ENCODE measurements around the gene ANKRD9.
"Not testable (repeated sequence)": the region's sequence is repeated elsewhere in the genome, so short reads cannot be mapped to it uniquely, and the experiment has no call there.

Gene ANKRD9

DNA sequence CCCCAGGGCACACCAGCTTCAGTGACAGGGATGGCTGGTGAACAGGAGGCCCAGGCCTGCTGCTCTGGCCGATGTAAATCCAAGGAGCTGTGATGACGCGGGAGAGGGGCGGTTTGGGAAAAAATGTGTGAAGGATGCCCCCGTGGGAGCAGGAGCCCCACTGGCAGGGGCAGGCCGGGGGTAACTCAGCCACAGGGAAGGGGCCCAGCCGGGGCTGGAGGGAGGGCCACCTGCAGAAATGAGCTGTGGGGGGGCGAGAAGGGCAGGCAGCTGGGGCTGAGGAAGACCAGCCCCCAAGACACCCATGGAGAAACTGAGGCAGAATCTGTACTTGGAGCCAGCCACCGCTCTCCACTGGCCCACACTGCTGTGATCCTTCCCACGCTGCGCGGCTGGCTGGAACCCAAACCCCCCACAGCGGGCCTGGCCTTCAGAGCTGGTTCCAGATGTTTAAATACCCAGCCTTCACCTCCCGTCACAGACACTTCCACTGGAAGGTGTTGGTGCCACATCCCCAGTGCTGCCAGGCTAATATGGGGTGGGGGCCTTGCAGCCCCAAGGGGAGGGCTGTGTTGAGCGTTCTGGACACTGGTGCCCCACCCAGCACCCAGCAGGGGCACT is 28.5 kb upstream of the ANKRD9 start:
- FAIRE-seq, result no peak

GRCh38 chr14:102532204-102532658 is 22.7 kb upstream of the ANKRD9 start:
- FAIRE-seq, result no peak

DNA sequence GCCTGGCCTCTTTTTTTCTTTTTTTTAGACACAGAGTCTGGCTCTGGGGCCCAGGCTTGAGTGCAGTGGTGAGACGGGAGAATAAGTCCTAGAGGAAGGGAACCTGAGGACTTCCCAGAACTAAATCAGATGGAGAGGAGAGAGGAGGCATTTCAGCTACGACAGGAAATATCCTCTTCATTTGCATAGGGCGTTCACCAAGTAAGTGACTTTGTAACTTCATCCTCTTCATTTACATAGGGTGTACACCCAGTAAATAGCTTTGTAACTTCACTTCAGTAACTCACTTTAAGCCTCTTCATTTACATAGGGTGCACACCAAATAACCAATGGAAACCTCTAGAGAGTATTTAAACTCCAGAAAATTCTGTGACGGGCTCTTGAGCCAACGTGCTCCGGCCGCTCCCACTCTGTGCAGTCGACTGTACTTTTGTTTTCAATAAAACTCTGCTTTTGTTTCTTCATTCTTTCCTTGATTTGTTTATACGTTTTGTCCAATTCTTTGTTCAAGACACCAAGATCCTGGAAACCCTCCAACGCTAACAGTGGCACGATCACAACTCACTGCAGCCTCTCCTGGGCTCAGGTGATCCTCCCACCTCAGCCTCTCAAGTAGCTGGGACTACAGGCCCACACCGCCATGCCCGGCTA is 21.4 kb upstream of the ANKRD9 start:
- FAIRE-seq, result no peak

- FAIRE-seq, result no peak
Measured at GRCh38 chr14:102528431-102529170, 19.0 kb upstream of the ANKRD9 start.

DNA sequence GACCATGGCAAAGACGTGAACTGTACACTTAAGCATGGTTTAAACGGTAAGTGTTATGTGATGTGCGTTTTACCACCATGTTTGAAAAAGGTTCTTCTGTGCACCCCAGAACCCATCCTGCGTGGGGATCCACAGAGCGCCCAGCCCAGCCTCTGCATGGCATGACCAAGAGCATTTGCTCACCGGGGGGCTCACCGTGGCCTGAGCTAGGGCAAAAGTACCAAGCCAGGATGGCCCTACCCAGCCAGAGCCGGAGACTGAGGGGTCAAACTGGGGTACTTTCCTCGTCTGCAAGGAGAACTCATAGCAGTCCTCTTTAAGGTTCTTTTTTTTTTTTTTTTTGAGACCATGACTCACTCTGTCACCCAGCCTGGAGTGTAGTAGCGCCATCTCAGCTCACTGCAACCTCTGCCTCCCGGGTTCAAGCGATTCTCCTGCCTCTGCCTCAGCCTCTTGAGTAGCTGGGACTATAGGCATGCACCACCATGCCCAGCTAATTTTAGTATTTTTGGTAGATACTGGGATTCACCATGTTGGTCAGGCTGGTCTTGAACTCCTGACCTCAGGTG is 16.4 kb upstream of the ANKRD9 start:
- no peak for FAIRE-seq

GRCh38 chr14:102525219-102525928 is 15.8 kb upstream of the ANKRD9 start:
- FAIRE-seq, result no peak

DNA sequence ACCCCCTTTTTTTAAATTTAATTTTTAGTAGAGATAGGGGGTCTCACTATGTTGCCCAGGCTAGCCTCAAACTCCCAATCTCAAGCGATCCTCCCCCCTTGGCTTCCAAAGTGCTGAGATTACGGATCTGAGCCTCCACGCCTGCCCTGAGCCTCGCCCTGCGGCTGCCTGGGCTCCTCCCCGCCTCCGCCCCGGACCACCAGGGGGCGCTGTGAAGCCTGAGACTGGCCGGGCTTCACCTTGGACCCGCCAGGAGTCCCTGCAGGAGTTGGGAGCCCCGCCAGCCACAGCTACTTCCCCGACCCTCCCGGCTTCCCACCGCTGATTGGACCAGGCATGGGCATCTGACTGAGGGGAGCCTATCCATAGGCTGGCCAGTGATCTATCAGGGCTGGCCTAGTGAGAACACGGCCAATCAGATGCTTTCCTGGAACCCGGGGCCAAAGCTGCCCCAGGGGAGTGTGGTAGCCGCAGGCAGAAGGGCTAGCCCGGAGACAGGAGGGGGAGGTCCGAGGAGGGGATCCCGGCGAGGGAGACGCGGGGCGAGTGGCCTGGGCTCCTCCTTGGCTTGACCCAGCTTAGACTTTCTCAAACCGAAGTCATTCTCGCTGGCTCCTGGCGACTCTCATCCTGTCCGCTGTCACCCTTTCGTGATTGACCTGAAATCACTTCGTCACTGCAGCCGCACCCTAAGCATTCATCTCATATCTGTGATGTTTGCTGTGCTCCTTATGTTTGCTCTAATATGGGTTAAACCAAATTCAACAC is 15.1 kb upstream of the ANKRD9 start:
- FAIRE-seq, result peak; percentile 60

GRCh38 chr14:102523569-102524450 is 14.2 kb upstream of the ANKRD9 start:
- no peak for FAIRE-seq

DNA sequence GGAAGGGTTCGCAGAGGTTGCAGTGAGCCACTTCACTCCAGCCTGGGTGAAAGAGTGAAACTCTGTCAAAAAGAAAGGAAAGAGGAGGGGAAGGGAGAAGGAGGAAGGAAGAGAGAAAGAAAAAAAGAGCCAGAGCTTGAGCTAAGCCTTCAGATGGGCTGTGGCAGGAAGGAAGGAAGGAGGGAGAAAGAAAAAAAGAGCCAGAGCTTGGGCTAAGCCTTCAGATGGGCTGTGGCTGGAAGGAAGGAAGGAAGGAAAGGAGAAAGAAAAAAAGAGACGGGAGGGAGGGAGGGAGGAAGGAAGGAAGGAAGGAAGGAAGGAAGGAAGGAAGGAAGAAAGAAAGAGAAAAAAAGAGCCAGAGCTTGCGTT is 13.6 kb upstream of the ANKRD9 start:
- no peak for FAIRE-seq

DNA sequence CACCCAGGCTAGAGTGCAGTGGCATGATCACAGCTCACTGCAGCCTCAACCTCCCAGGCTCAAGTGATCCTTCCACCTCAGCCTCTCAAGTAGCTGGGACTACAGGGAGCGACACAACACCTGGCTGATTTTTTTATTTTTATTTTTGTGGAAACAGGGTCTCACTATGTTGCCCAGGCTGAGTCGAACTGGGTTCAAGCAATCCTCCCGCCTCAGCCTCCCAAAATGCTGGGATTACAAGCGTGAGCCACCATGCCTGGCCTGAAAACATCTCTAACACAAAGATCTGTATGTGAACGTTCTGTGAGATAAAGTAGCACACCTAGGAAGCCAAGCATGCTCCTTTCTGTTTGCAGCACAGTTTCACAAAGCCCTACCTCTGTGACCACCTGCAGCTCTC is 10.1 kb upstream of the ANKRD9 start:
- not testable (repeated sequence) for FAIRE-seq

GRCh38 chr14:102518063-102518648 is 8.6 kb upstream of the ANKRD9 start:
- no peak for FAIRE-seq

DNA sequence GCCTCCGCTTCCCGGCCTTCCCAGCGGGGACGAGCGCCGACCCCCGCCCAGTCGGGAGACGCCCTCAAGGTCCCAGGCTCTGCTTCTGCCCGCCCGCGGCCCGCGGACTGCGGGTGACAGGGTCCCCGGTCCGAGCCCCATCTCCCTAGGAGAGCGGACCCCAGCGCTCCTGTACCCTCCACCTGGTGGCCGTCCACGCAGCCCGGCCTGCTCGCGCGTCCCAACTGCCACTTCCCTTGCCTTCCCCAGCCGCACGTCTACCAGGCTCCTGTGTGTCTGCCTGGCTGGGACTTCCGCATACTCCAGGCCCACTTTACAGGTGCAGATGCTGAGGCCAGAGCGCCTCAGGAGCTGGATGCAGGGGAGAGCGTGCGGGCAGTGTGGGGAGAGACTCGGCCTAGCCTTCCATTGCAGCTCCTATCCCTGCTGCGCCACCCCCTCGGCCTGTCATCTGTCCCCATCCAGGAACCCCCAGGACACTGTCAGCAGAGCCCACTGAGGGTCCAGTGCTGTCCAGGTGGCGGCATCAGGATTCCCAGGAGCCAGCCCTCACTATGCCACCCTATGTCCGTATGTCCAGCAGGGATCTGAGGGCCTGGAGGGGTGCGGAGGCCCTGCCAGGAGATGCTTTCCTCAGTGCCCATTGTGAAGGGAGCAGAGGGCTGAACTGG is 8.0 kb upstream of the ANKRD9 start:
- FAIRE-seq, result no peak

- FAIRE-seq, result no peak
Measured at GRCh38 chr14:102516531-102517391, 7.2 kb upstream of the ANKRD9 start.

DNA sequence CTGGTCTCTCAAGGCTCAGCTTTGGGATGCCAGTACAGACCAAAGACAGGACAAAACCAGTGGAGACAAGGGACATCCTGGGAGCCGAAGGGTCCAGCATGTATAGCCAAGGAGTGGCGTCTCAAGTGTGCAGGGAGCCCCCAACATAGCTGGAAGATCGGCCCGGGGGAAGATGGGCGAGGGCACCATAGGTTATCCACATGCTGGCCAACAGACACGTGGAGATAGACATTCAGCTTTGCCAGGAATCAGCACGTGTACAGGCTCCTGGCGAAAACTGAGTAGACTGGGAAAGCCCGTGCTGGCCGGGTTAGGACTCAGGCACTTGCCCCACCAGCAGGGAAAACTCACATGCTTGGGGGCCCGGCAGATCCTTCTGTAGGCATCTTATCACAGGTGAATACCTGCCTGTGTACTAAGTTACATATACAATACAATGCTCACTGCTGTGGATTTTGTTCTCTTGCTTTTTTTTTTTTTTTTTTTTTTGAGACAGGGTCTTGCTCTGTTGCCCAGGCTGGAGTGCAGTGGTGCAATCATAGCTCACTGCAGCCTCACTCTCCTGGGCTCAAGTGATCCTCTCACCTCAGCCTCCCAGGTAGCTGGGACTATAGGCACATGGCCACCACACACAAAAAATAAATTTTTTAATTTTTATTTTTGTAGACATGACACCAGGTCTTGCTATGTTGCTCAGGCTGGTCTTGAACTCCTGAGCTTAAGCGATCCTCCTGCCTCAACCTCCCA is 5.6 kb upstream of the ANKRD9 start:
- FAIRE-seq, result no peak

- FAIRE-seq, result no peak
Measured at GRCh38 chr14:102513899-102514772, 4.6 kb upstream of the ANKRD9 start.

- FAIRE-seq, result no peak
Measured at GRCh38 chr14:102512793-102513300, 3.3 kb upstream of the ANKRD9 start.

DNA sequence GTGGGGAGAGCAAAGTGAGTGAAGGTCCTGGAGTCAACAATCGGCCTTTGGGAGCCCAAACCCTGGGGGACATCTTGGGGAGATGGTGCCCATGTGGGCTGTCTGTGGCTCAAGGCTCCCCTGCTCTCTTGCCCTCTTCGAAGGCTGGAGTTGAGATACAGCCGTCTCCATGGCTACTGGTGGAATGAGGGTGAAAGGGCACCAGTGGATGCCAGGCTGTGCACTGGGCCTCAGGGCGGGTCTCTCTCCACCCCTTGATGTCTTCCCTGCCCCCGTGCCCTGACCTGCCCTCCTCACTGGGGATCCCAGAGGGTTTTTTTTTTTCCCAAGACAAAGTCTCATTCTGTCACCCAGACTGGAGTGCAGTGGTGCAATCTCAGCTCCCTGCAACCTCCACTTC is 2.0 kb upstream of the ANKRD9 start:
- FAIRE-seq, result no peak
